ENCODE measurements around the gene NXF2B.

NXF2B gene

GRCh38 chrX:102338162-102338561, 101.6 kb downstream of the NXF2B start:
- no peak overlapping the region for H3K4me3 ChIP-seq (ENCODE audit: low read depth, low read length)
- no peak for DNase-seq (ENCODE audit: low read depth)
- TF ChIP-seq CTCF (IDR thresholded peaks at IDR 0.05; ENCODE audit: insufficient read depth, low read depth, low read length, missing control alignments), result no peak
